Measurements from ENCODE around the gene ARMC2. TPM values are rescaled to one million over a fixed set of nuclear protein-coding genes. Genes with fewer than 3 reads are reported as not detected.
A peak's percentile ranks its signal among the peaks of the same experiment; 100 is the strongest.

The ARMC2 gene
- total RNA-seq, 1 donor from 2014 or later: 14.0 TPM

DNA sequence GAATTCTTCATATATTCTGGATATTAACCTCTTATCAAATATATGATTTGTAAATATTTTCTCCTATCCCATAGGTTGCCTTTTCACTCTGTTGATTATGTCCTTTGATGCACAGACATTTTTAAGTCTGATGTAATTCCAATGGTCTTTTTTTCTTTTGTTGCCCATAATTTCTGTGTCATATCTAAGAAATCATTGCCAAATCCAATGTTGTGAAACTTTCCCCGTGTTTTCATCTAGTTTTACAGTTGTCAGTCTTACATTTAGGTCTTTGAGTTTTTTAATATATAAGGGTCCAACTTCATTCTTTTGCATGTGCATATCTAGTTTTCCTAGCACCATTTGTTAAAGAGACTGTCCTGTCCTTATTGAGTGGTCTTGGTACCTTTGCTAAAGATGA lies 134.9 kb downstream of the ARMC2 start:
- TF ChIP-seq, protein P1, sequence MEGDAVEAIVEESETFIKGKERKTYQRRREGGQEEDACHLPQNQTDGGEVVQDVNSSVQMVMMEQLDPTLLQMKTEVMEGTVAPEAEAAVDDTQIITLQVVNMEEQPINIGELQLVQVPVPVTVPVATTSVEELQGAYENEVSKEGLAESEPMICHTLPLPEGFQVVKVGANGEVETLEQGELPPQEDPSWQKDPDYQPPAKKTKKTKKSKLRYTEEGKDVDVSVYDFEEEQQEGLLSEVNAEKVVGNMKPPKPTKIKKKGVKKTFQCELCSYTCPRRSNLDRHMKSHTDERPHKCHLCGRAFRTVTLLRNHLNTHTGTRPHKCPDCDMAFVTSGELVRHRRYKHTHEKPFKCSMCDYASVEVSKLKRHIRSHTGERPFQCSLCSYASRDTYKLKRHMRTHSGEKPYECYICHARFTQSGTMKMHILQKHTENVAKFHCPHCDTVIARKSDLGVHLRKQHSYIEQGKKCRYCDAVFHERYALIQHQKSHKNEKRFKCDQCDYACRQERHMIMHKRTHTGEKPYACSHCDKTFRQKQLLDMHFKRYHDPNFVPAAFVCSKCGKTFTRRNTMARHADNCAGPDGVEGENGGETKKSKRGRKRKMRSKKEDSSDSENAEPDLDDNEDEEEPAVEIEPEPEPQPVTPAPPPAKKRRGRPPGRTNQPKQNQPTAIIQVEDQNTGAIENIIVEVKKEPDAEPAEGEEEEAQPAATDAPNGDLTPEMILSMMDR (IDR thresholded peaks at IDR 0.05; ENCODE audit: borderline replicate concordance): no peak
- Histone ChIP-seq H3K27ac (replicated peaks) (no peak overlapping the region), H3K4me3 (no peak overlapping the region), H3K9me3 (replicated peaks) (peaks cover 12% of the 10 kb centered on the region), H3K36me3 (peaks cover 31% of the 10 kb centered on the region), H3K27me3 (ENCODE audit: low read depth) (no peaks in the 10 kb centered on the region), H3K4me1 (peaks cover 33% of the 10 kb centered on the region)
- DNase-seq: no peak
- intact Hi-C loops (cut with micrococcal nuclease): no loop called here

DNA sequence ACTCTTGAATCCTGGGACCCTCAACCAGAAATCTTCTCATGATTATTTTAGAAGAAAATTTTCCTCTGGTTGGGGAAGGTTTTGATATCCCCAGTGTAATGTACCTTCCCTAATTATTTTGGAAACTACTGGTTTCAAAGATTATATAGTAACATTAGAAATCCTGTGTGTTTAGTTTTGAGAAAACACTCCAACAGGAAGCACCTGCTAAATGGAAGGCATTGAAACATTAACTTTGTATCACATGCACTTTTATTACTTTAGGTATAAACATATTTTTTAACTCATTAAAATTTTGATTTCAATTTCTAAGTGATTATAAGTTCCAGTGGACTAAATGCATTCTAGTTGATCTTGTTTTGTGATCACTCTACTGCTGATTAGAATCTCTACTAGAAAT lies 137.1 kb downstream of the ARMC2 start:
- H3K4me3 ChIP-seq: no peak overlapping the region
- H3K4me1 ChIP-seq: peaks cover 50% of the 10 kb centered on the region
- peaks cover 51% of the 10 kb centered on the region for H3K36me3 ChIP-seq
- DNase-seq: no peak
- H3K9me3 ChIP-seq (replicated peaks): no peaks in the 10 kb centered on the region
- TF ChIP-seq, protein P1 (IDR thresholded peaks at IDR 0.05; ENCODE audit: borderline replicate concordance): no peak
- H3K27ac ChIP-seq (replicated peaks): peak overlapping the region; percentile 80
- intact Hi-C loops (cut with micrococcal nuclease): no loop called here
- H3K27me3 ChIP-seq (ENCODE audit: low read depth): no peaks in the 10 kb centered on the region

DNA sequence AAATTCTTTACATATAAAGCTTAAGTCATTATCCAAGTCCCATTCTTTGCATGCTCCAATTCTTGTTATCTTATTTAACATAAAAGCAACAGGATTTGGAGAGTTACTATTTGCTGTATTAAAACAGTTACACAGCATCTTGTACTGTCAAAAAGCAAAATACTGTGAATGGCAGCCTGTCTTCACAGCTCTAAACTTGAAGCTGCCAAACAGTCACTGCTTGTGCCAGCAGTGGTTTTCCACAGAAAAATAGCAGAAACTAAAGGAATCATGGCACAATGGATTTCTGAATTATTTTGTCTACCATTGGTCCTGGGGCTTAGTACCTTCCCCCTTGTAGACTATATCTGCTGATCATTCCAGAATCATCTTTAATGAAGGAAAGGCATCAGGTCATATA lies 138.9 kb downstream of the ARMC2 start:
- TF ChIP-seq, protein P1 (IDR thresholded peaks at IDR 0.05; ENCODE audit: borderline replicate concordance): no peak
- intact Hi-C loops (cut with micrococcal nuclease): no loop called here
- peaks cover 69% of the 10 kb centered on the region for H3K36me3 ChIP-seq

DNA sequence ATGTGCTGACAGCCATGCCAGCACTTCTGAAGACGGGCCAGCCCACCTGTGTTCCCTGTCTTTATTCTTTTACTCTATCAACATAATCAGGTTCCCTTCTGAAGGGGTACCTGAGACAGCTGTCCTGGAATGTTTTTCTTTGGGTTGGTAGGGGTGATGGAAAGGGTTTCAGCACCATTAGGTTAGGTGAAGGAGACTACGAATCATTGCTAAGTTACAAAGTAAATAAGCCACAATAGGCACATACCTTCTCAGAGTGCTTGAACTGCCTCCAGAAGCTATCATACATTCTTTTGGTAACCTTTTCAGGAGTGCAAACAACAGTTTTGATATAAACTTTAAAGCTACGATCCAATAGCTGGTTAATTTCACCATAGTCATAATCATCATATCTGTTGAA lies 140.1 kb downstream of the ARMC2 start:
- H3K27ac ChIP-seq (replicated peaks): peak overlapping the region; percentile 80
- no peak for DNase-seq
- TF ChIP-seq, protein P1 (IDR thresholded peaks at IDR 0.05; ENCODE audit: borderline replicate concordance): no peak
- no peaks in the 10 kb centered on the region for H3K27me3 ChIP-seq (ENCODE audit: low read depth)
- H3K4me1 ChIP-seq: peaks cover 67% of the 10 kb centered on the region
- intact Hi-C loops (cut with micrococcal nuclease): no loop called here
- H3K4me3 ChIP-seq: no peak overlapping the region
- H3K9me3 ChIP-seq (replicated peaks): no peaks in the 10 kb centered on the region
- H3K36me3 ChIP-seq: peaks cover 80% of the 10 kb centered on the region

More for the DNA sequence above, 138.9 kb downstream of the ARMC2 start:
- DNase-seq: no peak
- no peaks in the 10 kb centered on the region for H3K27me3 ChIP-seq (ENCODE audit: low read depth)
- peak overlapping the region; percentile 80 for H3K27ac ChIP-seq (replicated peaks)
- H3K4me3 ChIP-seq: no peak overlapping the region
- H3K9me3 ChIP-seq (replicated peaks): no peaks in the 10 kb centered on the region
- H3K4me1 ChIP-seq: peaks cover 59% of the 10 kb centered on the region

DNA sequence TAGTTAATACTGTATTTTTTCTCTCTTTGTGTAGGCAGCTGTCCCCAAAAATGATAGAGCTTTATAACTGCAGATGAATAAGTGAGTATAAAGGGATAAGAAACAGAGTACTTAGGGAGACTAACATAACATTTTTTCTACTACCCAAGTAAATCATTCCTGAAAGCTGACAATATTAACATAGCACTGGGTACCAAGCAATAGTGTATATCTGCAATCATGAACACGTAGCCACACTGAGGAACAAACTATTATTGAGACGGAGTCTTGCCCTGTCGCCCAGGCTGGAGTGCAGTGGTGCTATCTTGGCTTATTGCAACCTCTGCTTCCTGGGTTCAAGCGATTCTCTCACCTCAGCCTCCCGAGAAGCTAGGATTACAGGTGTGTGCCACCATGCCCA lies 140.5 kb downstream of the ARMC2 start:
- Histone ChIP-seq H3K27me3 (ENCODE audit: low read depth) (no peaks in the 10 kb centered on the region), H3K4me3 (no peak overlapping the region), H3K4me1 (peaks cover 72% of the 10 kb centered on the region), H3K36me3 (peaks cover 85% of the 10 kb centered on the region), H3K9me3 (replicated peaks) (no peaks in the 10 kb centered on the region), H3K27ac (replicated peaks) (peak overlapping the region; percentile 80)
- TF ChIP-seq, protein P1 (IDR thresholded peaks at IDR 0.05; ENCODE audit: borderline replicate concordance): no peak
- intact Hi-C loops (cut with micrococcal nuclease): no loop called here
- no peak for DNase-seq

DNA sequence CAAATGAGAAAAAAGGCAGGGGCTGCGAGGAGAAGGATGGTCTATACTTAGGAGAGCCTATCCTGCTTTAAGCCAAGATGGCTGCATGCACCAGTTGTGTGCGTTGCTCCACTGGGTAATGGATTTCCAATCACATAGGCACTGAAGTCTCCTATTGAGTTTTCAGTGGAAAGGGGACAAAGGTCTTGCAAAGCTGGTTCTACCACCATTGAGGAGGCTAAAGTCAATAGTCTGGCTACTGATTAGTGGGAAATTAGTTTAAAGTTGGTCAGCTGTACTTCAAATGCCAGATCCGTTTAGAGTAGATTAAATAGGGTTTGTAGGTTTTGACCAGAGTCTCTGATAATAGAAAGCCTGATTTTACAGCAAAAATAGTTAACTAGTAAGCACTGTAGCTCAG lies 141.5 kb downstream of the ARMC2 start:
- peaks cover 87% of the 10 kb centered on the region for H3K36me3 ChIP-seq
- DNase-seq: no peak
- H3K27ac ChIP-seq (replicated peaks): peak overlapping the region; percentile 80
- no peak overlapping the region for H3K4me3 ChIP-seq
- no peaks in the 10 kb centered on the region for H3K27me3 ChIP-seq (ENCODE audit: low read depth)
- TF ChIP-seq, protein P1 (IDR thresholded peaks at IDR 0.05; ENCODE audit: borderline replicate concordance): no peak
- intact Hi-C loops (cut with micrococcal nuclease): no loop called here
- peaks cover 72% of the 10 kb centered on the region for H3K4me1 ChIP-seq
- no peaks in the 10 kb centered on the region for H3K9me3 ChIP-seq (replicated peaks)

All from left ventricle myocardium inferior (tissue), 1 donor.